Mammary epithelial cell (primary cell): ENCODE results near the gene LNX1.

Experiments
- CTCF ChIP-seq, 2 donors: IDR thresholded peaks in 1 of 2; conservative IDR thresholded peaks in 1 of 2; 2 replicates each; pipeline ENCODE4 v1.5.1; 2011 to 2012; ENCODE audit warnings: inconsistent platforms in 2 of 2, low read length in 2 of 2, mild to moderate bottlenecking in 2 of 2, control low read depth in 1 of 2, low read depth in 1 of 2; ENCODE audit not compliant: insufficient read depth in 1 of 2; ENCODE audit errors: extremely low read depth in 1 of 2
- EZH2 ChIP-seq: IDR thresholded peaks from 2 replicates; pipeline ENCODE4 v1.6.1; 2012; ENCODE audit warnings: low read length, inconsistent platforms, borderline replicate concordance

- TF ChIP-seq EZH2 (no peak), CTCF (conservative IDR thresholded peaks at IDR 0.05 in 1 of 2, IDR thresholded peaks at IDR 0.05 in 1 of 2; ENCODE audit: extremely low read depth in 1 of 2, insufficient read depth in 1 of 2, low read depth in 1 of 2, low read length in 2 of 2) (no peak)
Observed at GRCh38 chr4:53595204-53595603, 3.9 kb upstream of the LNX1 start.
